ENCODE results near the gene COL4A2.
"Not testable (repeated sequence)": the region's sequence is repeated elsewhere in the genome, so short reads cannot be mapped to it uniquely, and the experiment has no call there.

DNA sequence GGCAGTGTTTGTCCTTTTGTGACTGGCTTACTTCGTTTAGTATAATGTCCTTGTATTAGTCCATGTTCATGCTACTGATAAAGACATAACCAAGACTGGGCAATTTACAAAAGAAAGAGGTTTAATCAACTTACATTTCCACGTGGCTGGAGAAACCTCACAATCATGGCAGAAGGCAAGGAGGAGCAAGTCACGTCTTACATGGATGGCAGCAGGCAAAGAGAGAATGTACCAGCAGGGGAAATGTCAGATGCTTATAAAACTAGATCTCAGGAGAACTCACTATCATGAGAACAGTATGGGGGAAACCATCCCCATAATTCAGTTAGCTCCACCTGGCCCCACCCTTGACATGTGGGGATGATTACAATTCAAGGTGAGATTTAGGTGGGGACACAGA lies 14.5 kb downstream of the COL4A2 start:
- TF ChIP-seq, protein P1, sequence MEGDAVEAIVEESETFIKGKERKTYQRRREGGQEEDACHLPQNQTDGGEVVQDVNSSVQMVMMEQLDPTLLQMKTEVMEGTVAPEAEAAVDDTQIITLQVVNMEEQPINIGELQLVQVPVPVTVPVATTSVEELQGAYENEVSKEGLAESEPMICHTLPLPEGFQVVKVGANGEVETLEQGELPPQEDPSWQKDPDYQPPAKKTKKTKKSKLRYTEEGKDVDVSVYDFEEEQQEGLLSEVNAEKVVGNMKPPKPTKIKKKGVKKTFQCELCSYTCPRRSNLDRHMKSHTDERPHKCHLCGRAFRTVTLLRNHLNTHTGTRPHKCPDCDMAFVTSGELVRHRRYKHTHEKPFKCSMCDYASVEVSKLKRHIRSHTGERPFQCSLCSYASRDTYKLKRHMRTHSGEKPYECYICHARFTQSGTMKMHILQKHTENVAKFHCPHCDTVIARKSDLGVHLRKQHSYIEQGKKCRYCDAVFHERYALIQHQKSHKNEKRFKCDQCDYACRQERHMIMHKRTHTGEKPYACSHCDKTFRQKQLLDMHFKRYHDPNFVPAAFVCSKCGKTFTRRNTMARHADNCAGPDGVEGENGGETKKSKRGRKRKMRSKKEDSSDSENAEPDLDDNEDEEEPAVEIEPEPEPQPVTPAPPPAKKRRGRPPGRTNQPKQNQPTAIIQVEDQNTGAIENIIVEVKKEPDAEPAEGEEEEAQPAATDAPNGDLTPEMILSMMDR (IDR thresholded peaks at IDR 0.05; ENCODE audit: low read length) = not testable (repeated sequence)
- TF ChIP-seq EZH2 (IDR thresholded peaks at IDR 0.05; ENCODE audit: borderline replicate concordance, low read length) = not testable (repeated sequence)
